GM12873 (cell line): ENCODE results near the gene AMER2.

ENCODE experiments used
- CTCF ChIP-seq: IDR thresholded peaks from 2 replicates; pipeline ENCODE4 v1.5.1; 2012; ENCODE audit warnings: low read depth, mild to moderate bottlenecking, moderate library complexity, low read length, control low read depth; ENCODE audit not compliant: insufficient read depth; ENCODE audit errors: missing control alignments

Gene AMER2

GRCh38 chr13:25168790-25169189 is 3.3 kb downstream of the AMER2 start:
- no peak for TF ChIP-seq CTCF

DNA sequence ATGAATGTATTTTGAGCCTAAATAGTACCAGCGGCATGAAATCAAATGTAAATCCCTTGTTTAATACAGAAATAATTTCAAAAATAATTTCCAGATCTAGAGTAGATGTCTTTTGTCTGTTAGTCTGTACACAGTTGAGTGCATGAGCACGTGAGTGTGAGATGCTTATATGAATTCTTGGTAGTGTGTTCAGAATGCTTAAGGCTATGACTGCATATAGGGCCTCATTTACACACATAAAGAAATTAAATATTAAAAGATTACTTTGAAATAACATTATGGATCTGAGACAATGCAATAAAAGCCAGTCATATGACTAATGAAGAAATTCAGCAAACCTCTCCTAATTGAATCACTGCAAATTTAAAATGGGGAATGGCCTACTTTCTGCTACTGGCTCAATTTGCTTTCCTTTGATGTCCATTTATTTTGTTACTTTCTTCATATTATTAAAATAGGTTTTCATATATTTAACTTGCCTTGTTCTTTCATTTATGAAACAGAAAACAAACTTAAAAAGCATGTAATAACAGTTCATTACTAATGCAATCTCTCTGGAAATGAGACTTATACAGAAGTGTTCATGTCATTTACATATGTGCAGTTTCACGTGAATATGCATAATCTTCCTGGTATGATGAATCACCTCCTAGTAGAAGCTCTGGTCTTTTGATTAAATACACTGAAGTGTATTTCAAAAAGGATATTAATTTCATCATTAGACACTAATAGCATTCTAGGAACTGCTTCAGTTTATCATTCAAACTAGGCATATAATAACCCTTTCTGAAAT is 4.5 kb downstream of the AMER2 start:
- no peak for TF ChIP-seq CTCF

DNA sequence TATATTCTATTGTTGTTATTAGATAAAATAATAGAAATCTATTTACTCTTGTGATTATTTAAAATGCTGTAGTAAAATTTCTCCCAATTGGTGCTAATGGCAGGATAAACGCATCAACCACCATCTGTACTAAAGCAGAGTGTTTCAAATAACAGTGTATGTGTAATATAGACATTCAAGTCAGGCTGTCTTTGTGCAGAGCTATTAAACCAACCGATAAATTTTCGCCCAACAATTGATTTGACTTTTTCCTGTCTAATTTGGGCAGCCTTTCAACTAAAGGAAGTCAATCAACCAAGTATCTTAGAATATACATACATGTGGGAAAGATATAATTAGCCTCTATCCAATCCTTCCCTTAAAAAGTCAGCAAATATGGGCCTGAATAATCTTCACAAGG is 5.8 kb downstream of the AMER2 start:
- TF ChIP-seq CTCF, result no peak

- no peak for TF ChIP-seq CTCF
Measured at GRCh38 chr13:25165663-25166062, 6.4 kb downstream of the AMER2 start.

- TF ChIP-seq CTCF, result no peak
Measured at GRCh38 chr13:25157681-25158080, 14.4 kb downstream of the AMER2 start.

DNA sequence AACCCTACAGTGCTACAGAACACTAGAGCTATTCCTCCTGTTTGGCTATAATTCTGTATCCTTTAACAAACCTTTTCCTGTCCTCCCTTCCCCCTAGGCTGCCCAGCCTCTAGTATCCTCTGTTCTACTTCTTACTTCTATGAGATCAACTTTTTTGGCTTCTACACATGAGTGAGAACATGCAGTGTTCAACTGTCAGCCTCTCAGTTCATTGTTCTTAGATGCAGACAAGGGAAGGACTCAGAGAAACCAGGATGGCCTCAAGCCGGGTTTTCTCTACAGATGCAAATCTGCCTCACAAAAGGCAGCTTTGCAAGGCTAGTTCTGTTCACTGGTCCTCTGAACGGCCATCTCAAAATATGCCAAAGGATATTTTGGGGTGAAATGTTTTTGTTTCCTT is 18.4 kb downstream of the AMER2 start:
- TF ChIP-seq CTCF, result no peak

DNA sequence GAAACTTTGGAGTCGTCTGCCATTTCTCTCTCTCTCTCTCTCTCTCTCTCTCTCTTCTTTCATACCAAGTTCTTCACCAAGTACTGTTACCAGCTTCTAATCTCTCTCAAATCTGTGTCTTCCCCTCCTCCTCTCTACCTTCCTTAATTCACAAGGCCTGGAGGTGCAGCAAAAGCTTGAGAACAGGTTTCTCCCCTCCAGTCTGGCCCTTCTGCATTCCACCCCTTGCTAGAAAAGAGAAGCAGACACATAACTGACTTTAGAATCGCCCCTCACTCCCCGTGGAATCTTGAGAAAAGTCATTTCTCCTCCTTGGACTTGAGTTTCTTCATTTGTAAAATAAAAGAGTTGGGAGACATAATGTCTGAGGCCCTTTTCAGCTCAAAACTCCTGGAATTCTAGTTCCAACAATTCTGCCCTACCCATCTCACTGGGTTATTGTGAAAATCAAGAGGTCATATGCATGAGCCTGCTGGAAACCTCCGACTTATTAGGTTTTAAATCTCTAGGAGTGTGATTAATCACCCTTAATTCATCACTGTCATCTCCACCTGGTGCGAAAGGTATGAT is 20.4 kb downstream of the AMER2 start:
- TF ChIP-seq CTCF, result no peak
